C4-2B (cell line): ENCODE measurements around the gene TMTC2.

Experiments
- ZFX ChIP-seq: fragments of 450-650 bp; IDR thresholded peaks from 2 replicates; pipeline ENCODE4 v1.6.1; 2017
- TF ChIP-seq, protein P1 (sequence below): fragments of 450-650 bp; conservative IDR thresholded peaks from 2 replicates; pipeline ENCODE4 v1.5.1; 2017; ENCODE audit warnings: mild to moderate bottlenecking

DNA sequence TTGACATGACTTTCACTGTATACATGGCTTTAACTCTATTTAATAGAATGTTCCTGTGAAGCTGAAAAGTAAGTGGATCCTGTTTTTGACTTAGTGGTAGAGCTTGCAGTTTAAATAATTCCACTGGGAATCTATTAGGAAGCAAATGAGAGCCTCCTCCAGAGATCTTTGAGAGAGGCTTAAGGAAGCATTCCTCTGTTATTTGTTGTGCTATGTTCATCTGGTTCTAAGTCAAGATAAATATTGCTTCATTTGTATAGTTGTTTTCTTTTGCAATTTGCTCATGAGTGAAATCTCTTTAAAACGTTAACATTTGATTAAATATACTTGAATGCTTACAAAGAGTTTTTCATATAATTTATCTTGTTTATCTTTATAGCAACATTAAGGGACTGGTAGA, 70.4 kb downstream of the TMTC2 start:
- TF ChIP-seq, protein P1, sequence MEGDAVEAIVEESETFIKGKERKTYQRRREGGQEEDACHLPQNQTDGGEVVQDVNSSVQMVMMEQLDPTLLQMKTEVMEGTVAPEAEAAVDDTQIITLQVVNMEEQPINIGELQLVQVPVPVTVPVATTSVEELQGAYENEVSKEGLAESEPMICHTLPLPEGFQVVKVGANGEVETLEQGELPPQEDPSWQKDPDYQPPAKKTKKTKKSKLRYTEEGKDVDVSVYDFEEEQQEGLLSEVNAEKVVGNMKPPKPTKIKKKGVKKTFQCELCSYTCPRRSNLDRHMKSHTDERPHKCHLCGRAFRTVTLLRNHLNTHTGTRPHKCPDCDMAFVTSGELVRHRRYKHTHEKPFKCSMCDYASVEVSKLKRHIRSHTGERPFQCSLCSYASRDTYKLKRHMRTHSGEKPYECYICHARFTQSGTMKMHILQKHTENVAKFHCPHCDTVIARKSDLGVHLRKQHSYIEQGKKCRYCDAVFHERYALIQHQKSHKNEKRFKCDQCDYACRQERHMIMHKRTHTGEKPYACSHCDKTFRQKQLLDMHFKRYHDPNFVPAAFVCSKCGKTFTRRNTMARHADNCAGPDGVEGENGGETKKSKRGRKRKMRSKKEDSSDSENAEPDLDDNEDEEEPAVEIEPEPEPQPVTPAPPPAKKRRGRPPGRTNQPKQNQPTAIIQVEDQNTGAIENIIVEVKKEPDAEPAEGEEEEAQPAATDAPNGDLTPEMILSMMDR: no peak
- no peak for TF ChIP-seq ZFX
